HEK293 (cell line): ENCODE data around the gene IRF2.
A peak's percentile ranks its signal among the peaks of the same experiment; 100 is the strongest.

Source experiments
- BCL11A ChIP-seq: fragments of 450-650 bp; formaldehyde crosslinking; IDR thresholded peaks from 2 replicates; pipeline ENCODE4 v1.5.1; 2016; ENCODE audit warnings: low read depth, missing biosample characterization, missing genetic modification characterization
- EGR2 ChIP-seq: fragments of 450-650 bp; formaldehyde crosslinking; IDR thresholded peaks from 2 replicates; pipeline ENCODE4 v1.5.1; 2016; ENCODE audit warnings: low read depth, missing biosample characterization, missing genetic modification characterization
- GLI2 ChIP-seq: fragments of 450-650 bp; formaldehyde crosslinking; IDR thresholded peaks from 2 replicates; pipeline ENCODE4; 2017; ENCODE audit warnings: missing biosample characterization, missing genetic modification characterization, low read depth, borderline replicate concordance
- HIC1 ChIP-seq: fragments of 450-650 bp; formaldehyde crosslinking; IDR thresholded peaks from 2 replicates; pipeline ENCODE4 v1.5.1; 2016; ENCODE audit warnings: missing biosample characterization, missing genetic modification characterization
- IKZF3 ChIP-seq: fragments of 450-650 bp; IDR thresholded peaks from 2 replicates; pipeline ENCODE4 v1.5.0; 2018; ENCODE audit warnings: missing biosample characterization, mild to moderate bottlenecking, missing genetic modification characterization, moderate library complexity
- KLF10 ChIP-seq: fragments of 450-650 bp; IDR thresholded peaks from 2 replicates; pipeline ENCODE4 v1.5.1; 2018; ENCODE audit warnings: missing biosample characterization, mild to moderate bottlenecking, missing genetic modification characterization
- SCRT2 ChIP-seq: fragments of 450-650 bp; formaldehyde crosslinking; IDR thresholded peaks from 2 replicates; pipeline ENCODE4 v1.5.1; 2016; ENCODE audit warnings: missing biosample characterization, missing genetic modification characterization
- SP3 ChIP-seq: fragments of 450-650 bp; formaldehyde crosslinking; IDR thresholded peaks from 2 replicates; pipeline ENCODE4 v1.5.1; 2016; ENCODE audit warnings: missing biosample characterization, missing genetic modification characterization
- WT1 ChIP-seq: fragments of 450-650 bp; formaldehyde crosslinking; IDR thresholded peaks from 2 replicates; pipeline ENCODE4 v1.5.1; 2016; ENCODE audit warnings: missing biosample characterization, missing genetic modification characterization
- YY2 ChIP-seq: fragments of 450-650 bp; formaldehyde crosslinking; IDR thresholded peaks from 2 replicates; pipeline ENCODE4 v1.5.1; 2016; ENCODE audit warnings: missing biosample characterization, missing genetic modification characterization
- ZBTB17 ChIP-seq: fragments of 450-650 bp; formaldehyde crosslinking; IDR thresholded peaks from 2 replicates; pipeline ENCODE4 v1.5.1; 2016; ENCODE audit warnings: missing biosample characterization, missing genetic modification characterization
- ZBTB20 ChIP-seq: fragments of 450-650 bp; formaldehyde crosslinking; IDR thresholded peaks from 2 replicates; pipeline ENCODE4 v1.5.1; 2016; ENCODE audit warnings: missing biosample characterization, missing genetic modification characterization
- ZFHX2 ChIP-seq: fragments of 450-650 bp; formaldehyde crosslinking; conservative IDR thresholded peaks from 2 replicates; pipeline ENCODE4 v1.5.1; 2016; ENCODE audit warnings: missing biosample characterization, missing genetic modification characterization
- ZFP37 ChIP-seq: fragments of 450-650 bp; formaldehyde crosslinking; IDR thresholded peaks from 2 replicates; pipeline ENCODE4 v1.5.1; 2016; ENCODE audit warnings: missing biosample characterization, missing genetic modification characterization
- ZIC2 ChIP-seq: fragments of 450-650 bp; formaldehyde crosslinking; IDR thresholded peaks from 2 replicates; pipeline ENCODE4 v1.5.1; 2016; ENCODE audit warnings: missing biosample characterization, missing genetic modification characterization
- ZNF335 ChIP-seq: fragments of 450-650 bp; formaldehyde crosslinking; conservative IDR thresholded peaks from 2 replicates; pipeline ENCODE4 v1.5.1; 2016; ENCODE audit warnings: missing biosample characterization, missing genetic modification characterization
- ZNF433 ChIP-seq: fragments of 450-650 bp; formaldehyde crosslinking; IDR thresholded peaks from 2 replicates; pipeline ENCODE4 v1.5.1; 2016; ENCODE audit warnings: missing biosample characterization, missing genetic modification characterization, low read depth
- ZNF501 ChIP-seq: fragments of 450-650 bp; formaldehyde crosslinking; IDR thresholded peaks from 2 replicates; pipeline ENCODE4 v1.5.1; 2016; ENCODE audit warnings: missing biosample characterization, missing genetic modification characterization
- ZNF561 ChIP-seq: fragments of 450-650 bp; IDR thresholded peaks from 2 replicates; pipeline ENCODE4 v1.5.1; 2018; ENCODE audit warnings: missing biosample characterization, missing genetic modification characterization, borderline replicate concordance
- ZNF629 ChIP-seq: fragments of 450-650 bp; formaldehyde crosslinking; IDR thresholded peaks from 2 replicates; pipeline ENCODE4 v1.5.1; 2017; ENCODE audit warnings: missing biosample characterization, missing genetic modification characterization
- ZNF639 ChIP-seq: fragments of 450-650 bp; formaldehyde crosslinking; IDR thresholded peaks from 2 replicates; pipeline ENCODE4 v1.5.1; 2016; ENCODE audit warnings: missing biosample characterization, missing genetic modification characterization
- ZNF660 ChIP-seq: fragments of 450-650 bp; IDR thresholded peaks from 2 replicates; pipeline ENCODE4 v1.5.1; 2018; ENCODE audit warnings: missing biosample characterization, mild to moderate bottlenecking, missing genetic modification characterization
- ZNF677 ChIP-seq: fragments of 450-650 bp; IDR thresholded peaks from 2 replicates; pipeline ENCODE4 v1.5.0; 2018; ENCODE audit warnings: missing biosample characterization, mild to moderate bottlenecking, missing genetic modification characterization, moderate library complexity
- ZSCAN4 ChIP-seq: fragments of 450-650 bp; formaldehyde crosslinking; IDR thresholded peaks from 2 replicates; pipeline ENCODE4 v1.5.1; 2017; ENCODE audit warnings: missing biosample characterization, missing genetic modification characterization
- TF ChIP-seq, protein P1 (sequence below): fragments of 450-650 bp; formaldehyde crosslinking; IDR thresholded peaks from 2 replicates; pipeline ENCODE4 v1.5.1; 2016; ENCODE audit warnings: missing biosample characterization, missing genetic modification characterization
- TF ChIP-seq, protein P2 (sequence below): fragments of 450-650 bp; formaldehyde crosslinking; conservative IDR thresholded peaks from 2 replicates; pipeline ENCODE4 v1.5.1; 2016; ENCODE audit warnings: low read depth, missing biosample characterization, missing genetic modification characterization

The IRF2 gene

DNA sequence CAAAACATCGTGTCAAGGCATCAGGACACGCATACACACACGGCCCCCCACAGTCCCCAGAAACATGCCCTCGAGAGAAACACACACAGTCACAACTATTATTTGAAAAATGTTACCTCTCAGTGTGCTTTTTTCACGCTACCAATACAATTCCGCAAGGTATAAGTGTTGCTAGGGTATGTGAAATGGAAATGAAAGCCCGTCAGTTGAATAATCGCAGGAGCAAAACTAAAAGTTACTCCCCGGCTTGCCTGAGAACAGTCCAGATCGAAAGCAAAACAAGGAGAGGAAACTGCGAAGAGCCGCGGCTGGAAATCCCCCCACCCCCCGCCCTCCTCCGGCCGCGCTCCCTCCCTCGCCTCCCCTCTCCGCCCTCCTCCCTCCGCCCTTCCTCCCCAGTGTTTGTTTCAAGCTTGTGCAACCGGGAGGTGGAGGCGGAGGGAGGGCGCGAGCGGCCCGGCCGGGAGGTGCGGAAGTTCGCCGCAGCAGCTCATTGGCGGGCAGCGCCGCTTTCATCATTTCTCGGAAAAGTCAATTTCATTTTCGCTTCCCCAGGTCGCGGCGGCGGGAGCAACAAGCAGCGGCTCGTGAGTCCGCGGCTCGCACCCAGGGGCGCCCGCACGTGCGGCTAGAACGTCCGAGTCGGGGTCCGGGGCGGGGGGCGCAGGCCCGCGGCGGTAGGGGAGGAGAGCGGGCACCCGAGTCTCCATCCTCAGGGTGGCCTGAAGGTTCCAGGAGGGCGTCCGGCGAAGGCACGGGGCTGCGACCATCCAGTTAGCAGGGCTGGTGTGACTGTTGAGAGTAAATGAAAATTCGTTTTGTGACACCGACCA lies at the start of gene IRF2 (continued):
- TF ChIP-seq ZNF677 (tag by site-specific recombination) (0 out of 2 replicates have a peak, but pooled peaks have one; percentile 7), EGR2 (tag by site-specific recombination) (peak; percentile 53), ZNF639 (tag by site-specific recombination) (no peak), GLI2 (no peak), ZNF629 (tag by site-specific recombination) (peak; percentile 34; the same call in 1 of the 2 replicates), ZNF335 (0 out of 2 replicates have a peak, but pooled peaks have one; percentile 17), ZNF660 (tag by site-specific recombination) (peak; percentile 56; the same call in 1 of the 2 replicates), ZNF433 (tag by site-specific recombination) (no peak), SP3 (tag by site-specific recombination) (peak; percentile 77), ZFHX2 (peak; percentile 76), WT1 (tag by site-specific recombination) (peak; percentile 72), ZSCAN4 (tag by site-specific recombination) (0 out of 2 replicates have a peak, but pooled peaks have one; percentile 9), ZBTB20 (tag by site-specific recombination) (peak; percentile 31; the same call in 1 of the 2 replicates), KLF10 (peak; percentile 82), IKZF3 (tag by site-specific recombination) (no peak), SCRT2 (tag by site-specific recombination) (peak; percentile 94), ZNF561 (0 out of 2 replicates have a peak, but pooled peaks have one; percentile 42), HIC1 (tag by site-specific recombination) (0 out of 2 replicates have a peak, but pooled peaks have one; percentile 24), ZBTB17 (tag by site-specific recombination) (0 out of 2 replicates have a peak, but pooled peaks have one; percentile 42), ZIC2 (tag by site-specific recombination) (peak; percentile 84), BCL11A (tag by site-specific recombination) (no peak), YY2 (0 out of 2 replicates have a peak, but pooled peaks have one; percentile 13), ZFP37 (tag by site-specific recombination) (peak; percentile 68), ZNF501 (tag by site-specific recombination) (peak; percentile 51)
- TF ChIP-seq, protein P1, sequence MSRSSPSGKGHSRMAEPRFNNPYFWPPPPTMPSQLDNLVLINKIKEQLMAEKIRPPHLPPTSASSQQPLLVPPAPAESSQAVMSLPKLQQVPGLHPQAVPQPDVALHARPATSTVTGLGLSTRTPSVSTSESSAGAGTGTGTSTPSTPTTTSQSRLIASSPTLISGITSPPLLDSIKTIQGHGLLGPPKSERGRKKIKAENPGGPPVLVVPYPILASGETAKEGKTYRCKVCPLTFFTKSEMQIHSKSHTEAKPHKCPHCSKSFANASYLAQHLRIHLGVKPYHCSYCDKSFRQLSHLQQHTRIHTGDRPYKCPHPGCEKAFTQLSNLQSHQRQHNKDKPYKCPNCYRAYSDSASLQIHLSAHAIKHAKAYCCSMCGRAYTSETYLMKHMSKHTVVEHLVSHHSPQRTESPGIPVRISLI (tag by site-specific recombination), result no peak
- TF ChIP-seq, protein P2, sequence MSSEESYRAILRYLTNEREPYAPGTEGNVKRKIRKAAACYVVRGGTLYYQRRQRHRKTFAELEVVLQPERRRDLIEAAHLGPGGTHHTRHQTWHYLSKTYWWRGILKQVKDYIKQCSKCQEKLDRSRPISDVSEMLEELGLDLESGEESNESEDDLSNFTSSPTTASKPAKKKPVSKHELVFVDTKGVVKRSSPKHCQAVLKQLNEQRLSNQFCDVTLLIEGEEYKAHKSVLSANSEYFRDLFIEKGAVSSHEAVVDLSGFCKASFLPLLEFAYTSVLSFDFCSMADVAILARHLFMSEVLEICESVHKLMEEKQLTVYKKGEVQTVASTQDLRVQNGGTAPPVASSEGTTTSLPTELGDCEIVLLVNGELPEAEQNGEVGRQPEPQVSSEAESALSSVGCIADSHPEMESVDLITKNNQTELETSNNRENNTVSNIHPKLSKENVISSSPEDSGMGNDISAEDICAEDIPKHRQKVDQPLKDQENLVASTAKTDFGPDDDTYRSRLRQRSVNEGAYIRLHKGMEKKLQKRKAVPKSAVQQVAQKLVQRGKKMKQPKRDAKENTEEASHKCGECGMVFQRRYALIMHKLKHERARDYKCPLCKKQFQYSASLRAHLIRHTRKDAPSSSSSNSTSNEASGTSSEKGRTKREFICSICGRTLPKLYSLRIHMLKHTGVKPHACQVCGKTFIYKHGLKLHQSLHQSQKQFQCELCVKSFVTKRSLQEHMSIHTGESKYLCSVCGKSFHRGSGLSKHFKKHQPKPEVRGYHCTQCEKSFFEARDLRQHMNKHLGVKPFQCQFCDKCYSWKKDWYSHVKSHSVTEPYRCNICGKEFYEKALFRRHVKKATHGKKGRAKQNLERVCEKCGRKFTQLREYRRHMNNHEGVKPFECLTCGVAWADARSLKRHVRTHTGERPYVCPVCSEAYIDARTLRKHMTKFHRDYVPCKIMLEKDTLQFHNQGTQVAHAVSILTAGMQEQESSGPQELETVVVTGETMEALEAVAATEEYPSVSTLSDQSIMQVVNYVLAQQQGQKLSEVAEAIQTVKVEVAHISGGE (tag by site-specific recombination), result 0 out of 2 replicates have a peak, but pooled peaks have one; percentile 24
